Caki2 (cell line): ENCODE measurements around the gene TCF4. TPM values are rescaled to one million over a fixed set of nuclear protein-coding genes. Genes with fewer than 3 reads are reported as not detected.

Experiments
- DNase-seq: peaks from one replicate; pipeline ENCODE4 v3.0.0-alpha.2; 2015; ENCODE audit warnings: low read depth
- in situ Hi-C: cut with HindIII; loops from 2 replicates; pipeline ENCODE4 v1.10.0; 2016; ENCODE audit warnings: low sequenced_read_pairs, low pct_unique_long_range_greater_than_20kb, mixed read lengths
- total RNA-seq: library from RNA; depleted of rRNA; stranded (reverse); fragments of >200 nt; shearing (Covaris generic); gene quantifications from 2 replicates; pipeline ENCODE4 v1.2.3, GENCODE V29; 2014; ENCODE audit warnings: low replicate concordance

Gene TCF4
- total RNA-seq, 1 experiment from 2014 or later, result 9.5 TPM

- no peak for DNase-seq
- in situ Hi-C loops, result no loop called here
Measured at GRCh38 chr18:55334875-55335274, 253.1 kb downstream of the TCF4 start.

GRCh38 chr18:55331301-55331700 is 256.7 kb downstream of the TCF4 start:
- in situ Hi-C loops, result no loop called here
- DNase-seq, result no peak

GRCh38 chr18:55328301-55328700 is 259.7 kb downstream of the TCF4 start:
- in situ Hi-C loops, result no loop called here
- no peak for DNase-seq

GRCh38 chr18:55327454-55327853 is 260.5 kb downstream of the TCF4 start:
- DNase-seq, result no peak
- in situ Hi-C loops, result no loop called here

GRCh38 chr18:55326134-55326533 is 261.9 kb downstream of the TCF4 start:
- no peak for DNase-seq
- in situ Hi-C loops, result no loop called here

- in situ Hi-C loops, result no loop called here
- no peak for DNase-seq
Measured at GRCh38 chr18:55324166-55324565, 263.8 kb downstream of the TCF4 start.

- DNase-seq, result no peak
- in situ Hi-C loops, result no loop called here
Measured at GRCh38 chr18:55323051-55323994, 264.7 kb downstream of the TCF4 start.

- DNase-seq, result no peak
- in situ Hi-C loops, result no loop called here
Measured at GRCh38 chr18:55322178-55322735, 265.7 kb downstream of the TCF4 start.

GRCh38 chr18:55321265-55322177 is 266.5 kb downstream of the TCF4 start:
- in situ Hi-C loops, result no loop called here
- peak; percentile 15 for DNase-seq

GRCh38 chr18:55320424-55321264 is 267.3 kb downstream of the TCF4 start:
- in situ Hi-C loops, result no loop called here
- DNase-seq, result no peak

- in situ Hi-C loops, result no loop called here
- no peak for DNase-seq
Measured at GRCh38 chr18:55319459-55320193, 268.4 kb downstream of the TCF4 start.

GRCh38 chr18:55318951-55319441 is 269.0 kb downstream of the TCF4 start:
- no peak for DNase-seq
- in situ Hi-C loops, result no loop called here

GRCh38 chr18:55317864-55318263 is 270.1 kb downstream of the TCF4 start:
- in situ Hi-C loops, result no loop called here
- DNase-seq, result no peak

- in situ Hi-C loops, result no loop called here
Measured at GRCh38 chr18:55317324-55317723, 270.7 kb downstream of the TCF4 start.

GRCh38 chr18:55316486-55317184 is 271.4 kb downstream of the TCF4 start:
- in situ Hi-C loops, result no loop called here

More at GRCh38 chr18:55317324-55317723, 270.7 kb downstream of the TCF4 start:
- DNase-seq, result no peak

GRCh38 chr18:55314615-55315237 is 273.3 kb downstream of the TCF4 start:
- in situ Hi-C loops, result no loop called here
- DNase-seq, result no peak

More at GRCh38 chr18:55316486-55317184, 271.4 kb downstream of the TCF4 start:
- DNase-seq, result no peak
